GM12878 (cell line): ENCODE results near the gene OR4C11.

Source experiments
- EGR1 ChIP-seq, 2 experiments: IDR thresholded peaks; 1 replicate in 1 of 2; 2 replicates in 1 of 2; pipeline ENCODE4 v1.6.1; 2011 to 2012; ENCODE audit warnings: low read depth in 2 of 2, low read length in 2 of 2, borderline replicate concordance in 1 of 2, mild to moderate bottlenecking in 1 of 2, moderate library complexity in 1 of 2
- EP300 ChIP-seq, 2 experiments: fragments of 150-350 bp in 1 of 2; IDR thresholded peaks; 2 replicates each; pipeline ENCODE4 v1.6.1; 2011 to 2012; ENCODE audit warnings: low read depth in 2 of 2, low read length in 2 of 2, borderline replicate concordance in 1 of 2, improper control_type of control experiment in 1 of 2, inconsistent platforms in 1 of 2; ENCODE audit not compliant: control insufficient read depth in 1 of 2
- EZH2 ChIP-seq: IDR thresholded peaks from 2 replicates; pipeline ENCODE4 v1.6.1; 2012; ENCODE audit warnings: low read depth, mild to moderate bottlenecking, control low read depth, inconsistent platforms, low read length, borderline replicate concordance; ENCODE audit not compliant: control insufficient read depth
- MEF2B ChIP-seq: fragments of 450-650 bp; IDR thresholded peaks from 2 replicates; pipeline ENCODE4 v1.6.1; 2018; ENCODE audit warnings: mild to moderate bottlenecking, moderate library complexity; ENCODE audit not compliant: partially characterized antibody, poor library complexity, severe bottlenecking
- MXI1 ChIP-seq: fragments of 150-350 bp; IDR thresholded peaks from 2 replicates; pipeline ENCODE4 v1.6.1; 2011; ENCODE audit warnings: low read depth, mild to moderate bottlenecking, inconsistent platforms, low read length, improper control_type of control experiment
- SIN3A ChIP-seq: IDR thresholded peaks from 2 replicates; pipeline ENCODE4 v1.6.1; 2012; ENCODE audit warnings: low read depth, low read length, improper control_type of control experiment
- TAF1 ChIP-seq: IDR thresholded peaks from 2 replicates; pipeline ENCODE4 v1.6.1; 2011; ENCODE audit warnings: mild to moderate bottlenecking, low read depth, low read length, borderline replicate concordance
- USF2 ChIP-seq: IDR thresholded peaks from 2 replicates; pipeline ENCODE4 v1.6.1; 2011; ENCODE audit warnings: low read depth, low read length, improper control_type of control experiment, borderline replicate concordance
- ZNF622 ChIP-seq: fragments of 450-650 bp; IDR thresholded peaks from 2 replicates; pipeline ENCODE4 v1.6.1; 2017; ENCODE audit warnings: mild to moderate bottlenecking, inconsistent platforms

- TF ChIP-seq EGR1 (IDR thresholded peaks at IDR 0.05; ENCODE audit: borderline replicate concordance in 1 of 2, low read depth in 2 of 2, low read length in 2 of 2): no peak
- TF ChIP-seq TAF1: no peak
- no peak for TF ChIP-seq SIN3A
- TF ChIP-seq ZNF622: no peak
- TF ChIP-seq EZH2: no peak
- TF ChIP-seq MXI1: no peak
- no peak for TF ChIP-seq USF2
- no peak for TF ChIP-seq EP300 (IDR thresholded peaks at IDR 0.05; ENCODE audit: borderline replicate concordance in 1 of 2, control insufficient read depth in 1 of 2, low read depth in 2 of 2, low read length in 2 of 2)
- no peak for TF ChIP-seq MEF2B
These were observed 35.6 kb downstream of the OR4C11 start, which contains the start of gene OR4C16 for GRCh38 chr11:55571828-55572227.
